ENCODE data around the gene CMSS1.

The CMSS1 gene

GRCh38 chr3:99933971-99934750, 116.5 kb downstream of the CMSS1 start:
- DNase-seq (ENCODE audit: low read depth, low spot score) = no peak

- DNase-seq (ENCODE audit: low read depth, low spot score) = no peak
These were observed 117.5 kb downstream of the CMSS1 start for GRCh38 chr3:99934975-99935797.

- DNase-seq (ENCODE audit: low read depth, low spot score) = no peak
These were observed 120.7 kb downstream of the CMSS1 start for GRCh38 chr3:99938270-99938911.

- DNase-seq (ENCODE audit: low read depth, low spot score) = no peak
These were observed 122.2 kb downstream of the CMSS1 start for GRCh38 chr3:99939876-99940275.

GRCh38 chr3:99940350-99940749, 122.7 kb downstream of the CMSS1 start:
- DNase-seq (ENCODE audit: low read depth, low spot score) = no peak

- DNase-seq (ENCODE audit: low read depth, low spot score) = no peak
These were observed 123.5 kb downstream of the CMSS1 start for GRCh38 chr3:99941211-99941610.

- DNase-seq (ENCODE audit: low read depth, low spot score) = peak; percentile 48
These were observed 126.5 kb downstream of the CMSS1 start for GRCh38 chr3:99943931-99944761.

- DNase-seq (ENCODE audit: low read depth, low spot score) = no peak
These were observed 127.8 kb downstream of the CMSS1 start for GRCh38 chr3:99945328-99945995.

GRCh38 chr3:99947356-99947755, 129.7 kb downstream of the CMSS1 start:
- no peak for DNase-seq (ENCODE audit: low read depth, low spot score)

- DNase-seq (ENCODE audit: low read depth, low spot score) = no peak
These were observed 130.9 kb downstream of the CMSS1 start for GRCh38 chr3:99948467-99949089.

GRCh38 chr3:99949956-99950670, 132.5 kb downstream of the CMSS1 start:
- no peak for DNase-seq (ENCODE audit: low read depth, low spot score)

- no peak for DNase-seq (ENCODE audit: low read depth, low spot score)
These were observed 133.3 kb downstream of the CMSS1 start for GRCh38 chr3:99950921-99951320.

- no peak for DNase-seq (ENCODE audit: low read depth, low spot score)
These were observed 134.0 kb downstream of the CMSS1 start for GRCh38 chr3:99951701-99952100.

- no peak for DNase-seq (ENCODE audit: low read depth, low spot score)
These were observed 134.6 kb downstream of the CMSS1 start for GRCh38 chr3:99952306-99952705.

- DNase-seq (ENCODE audit: low read depth, low spot score) = no peak
These were observed 135.9 kb downstream of the CMSS1 start for GRCh38 chr3:99953596-99953995.

- no peak for DNase-seq (ENCODE audit: low read depth, low spot score)
These were observed 137.4 kb downstream of the CMSS1 start for GRCh38 chr3:99954914-99955644.

- no peak for DNase-seq (ENCODE audit: low read depth, low spot score)
These were observed 138.3 kb downstream of the CMSS1 start for GRCh38 chr3:99955773-99956562.

- DNase-seq (ENCODE audit: low read depth, low spot score) = no peak
These were observed 139.6 kb downstream of the CMSS1 start for GRCh38 chr3:99957151-99957796.
